Calu3 (cell line): Measurements from ENCODE around the gene NELFB. TPM values are rescaled to one million over a fixed set of nuclear protein-coding genes. Genes with fewer than 3 reads are reported as not detected.

Source experiments
- BruUV-seq: library from RNA; stranded (reverse); fragments of 400-500 nt; replicated peaks from 2 replicates; lab custom pipeline; 2021; lab: Mats Ljungman, UMichigan
- CTCF ChIA-PET: fragments of 300-600 bp; sonication (Branson Sonifier 250); formaldehyde crosslinking; loops from one replicate; lab custom pipeline; 2022; ENCODE audit warnings: antibody characterized with exemption; lab: Charles Lee
- DNase-seq: peaks from one replicate; pipeline ENCODE4 v3.0.0; 2022
- H3K27ac Mint-ChIP-seq: one replicate; pipeline ENCODE4 v1.8.0; 2022; ENCODE audit warnings: mixed read lengths; ENCODE audit not compliant: unreplicated experiment
- H3K27me3 Mint-ChIP-seq: one replicate; pipeline ENCODE4 v1.8.0; 2022; ENCODE audit warnings: mixed read lengths; ENCODE audit not compliant: unreplicated experiment
- H3K36me3 Mint-ChIP-seq: one replicate; pipeline ENCODE4 v1.8.0; 2022; ENCODE audit warnings: mild to moderate bottlenecking, moderate library complexity, mixed read lengths; ENCODE audit not compliant: insufficient read depth, unreplicated experiment
- H3K4me1 Mint-ChIP-seq: one replicate; pipeline ENCODE4 v1.8.0; 2022; ENCODE audit warnings: mild to moderate bottlenecking, low read depth, mixed read lengths; ENCODE audit not compliant: unreplicated experiment
- H3K4me3 Mint-ChIP-seq: one replicate; pipeline ENCODE4 v1.8.0; 2022; ENCODE audit warnings: mild to moderate bottlenecking, low read depth, moderate library complexity, mixed read lengths; ENCODE audit not compliant: unreplicated experiment
- H3K9me3 Mint-ChIP-seq: one replicate; pipeline ENCODE4 v1.8.0; 2022; ENCODE audit warnings: low read depth, mixed read lengths; ENCODE audit not compliant: unreplicated experiment
- CTCF ChIP-seq: fragments of 200-600 bp; IDR thresholded peaks from one replicate; pipeline ENCODE4 v1.8.0; 2022; ENCODE audit warnings: antibody characterized with exemption; ENCODE audit not compliant: unreplicated experiment
- intact Hi-C: fragments of 100-400 bp; cut with micrococcal nuclease; formaldehyde crosslinking; loops from one replicate; pipeline ENCODE4 v1.10.0; 2022; ENCODE audit not compliant: unreplicated experiment
- total RNA-seq: library from RNA; stranded (reverse); gene quantifications from 2 replicates; pipeline ENCODE4 v1.2.3, GENCODE V29; 2022

Gene NELFB
- total RNA-seq, 1 experiment from 2014 or later: 43.5 TPM

DNA sequence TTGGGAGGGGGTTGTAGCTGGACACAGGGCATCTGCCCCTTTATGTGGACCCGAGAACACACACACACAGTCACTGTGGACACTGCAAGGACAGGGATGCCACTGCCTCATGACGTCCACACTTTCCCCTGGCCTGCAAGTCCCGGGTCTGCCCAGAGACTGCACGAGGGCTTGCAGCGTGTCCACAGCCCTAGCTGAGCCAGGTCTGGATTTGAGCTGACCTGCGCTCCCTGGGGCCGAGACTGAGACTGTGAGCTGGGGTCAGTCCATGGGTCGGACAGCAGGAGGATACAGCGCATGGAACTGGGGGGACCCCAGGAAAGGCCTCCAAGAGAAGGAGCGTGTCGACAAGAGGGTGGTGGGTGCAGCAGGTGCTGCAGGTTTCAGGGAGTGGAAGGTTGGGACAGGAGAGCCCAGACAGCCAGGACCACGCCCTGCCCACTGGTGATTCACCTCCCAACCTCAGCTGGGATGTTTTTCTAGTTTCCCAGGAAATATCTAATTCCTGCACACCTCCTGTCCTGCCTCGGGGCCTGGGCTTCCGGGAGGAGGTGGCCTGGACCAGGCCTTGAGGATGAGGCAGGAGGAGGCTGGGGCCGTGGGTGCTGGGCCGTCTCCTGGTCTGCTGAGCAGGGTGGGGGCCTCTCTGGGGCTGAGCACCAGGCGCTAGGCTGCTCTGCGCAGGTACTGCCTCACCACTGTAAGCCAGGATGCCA lies 28.6 kb upstream of the NELFB start:
- no TSS peak for BruUV-seq
- CTCF ChIA-PET: interaction anchor here (0.5 to 2.4 kb wide), 6 partner anchors 10 to 99 kb away, joined by 4 to 11 read pairs (median 6); partner anchors contain the start of genes ANAPC2 and SSNA1
- no peaks in the 10 kb centered on the region for H3K9me3 Mint-ChIP-seq
- no peaks in the 10 kb centered on the region for H3K27me3 Mint-ChIP-seq
- intact Hi-C loops: loop anchor here (2.0 to 5.0 kb wide), 2 partner anchors 49 to 110 kb away; no protein-coding TSS in a partner anchor
- H3K36me3 Mint-ChIP-seq: peaks cover 30% of the 10 kb centered on the region
- TF ChIP-seq CTCF: no peak
- H3K4me1 Mint-ChIP-seq: peaks cover 19% of the 10 kb centered on the region
- H3K4me3 Mint-ChIP-seq: peak overlapping the region; percentile 72
- peak overlapping the region; percentile 95 for H3K27ac Mint-ChIP-seq
- peak; percentile 63 for DNase-seq

DNA sequence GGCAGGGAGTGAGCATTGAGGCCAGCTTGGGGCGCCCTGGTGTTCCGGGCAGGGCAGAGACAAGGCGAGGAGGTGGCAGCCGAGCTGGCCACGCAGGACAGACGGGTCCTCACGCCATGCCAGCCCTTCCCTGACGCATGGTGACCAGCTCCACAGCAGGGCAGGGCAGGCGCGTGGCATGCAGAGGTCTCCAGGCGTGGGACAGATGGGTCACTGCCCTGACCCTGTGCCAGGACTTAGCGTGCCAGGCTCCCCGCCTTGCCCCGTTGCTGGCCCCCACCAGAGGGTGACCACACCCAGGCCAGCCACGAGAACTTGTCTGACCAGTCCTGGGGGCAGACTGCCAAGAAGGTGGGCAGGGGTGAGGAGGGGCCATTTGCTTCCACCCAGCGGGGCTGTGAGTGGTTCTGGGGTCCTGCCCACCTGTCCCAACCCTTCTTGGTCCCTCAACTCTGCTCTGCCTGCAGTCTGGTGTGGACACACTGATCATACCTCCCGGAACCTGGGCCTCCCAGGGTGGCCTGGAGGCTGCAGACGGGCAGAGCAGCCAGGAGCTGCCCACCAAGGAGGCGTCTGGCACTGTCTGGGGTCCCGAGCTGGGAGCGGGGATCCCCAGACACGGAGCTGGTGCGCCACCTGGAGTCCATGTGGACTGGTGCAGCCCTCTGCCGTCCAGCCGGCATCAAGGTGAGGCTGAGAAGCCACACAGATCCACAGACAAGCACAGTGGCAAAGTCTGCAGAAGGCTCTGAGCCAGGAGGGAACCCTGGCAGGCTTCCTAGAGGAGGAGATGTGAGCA lies 27.9 kb upstream of the NELFB start, which contains the start of gene RNF224:
Gene RNF224 (plus strand): TSS at position 449 of the 799 bp plus-strand sequence. CDS start 834 bp downstream, outside the sequence.
- CTCF ChIA-PET: interaction anchor here (0.5 to 2.4 kb wide), 13 partner anchors 9 to 107 kb away, joined by 3 to 11 read pairs (median 4); partner anchors contain the start of genes ANAPC2 and SSNA1
- DNase-seq: peak; percentile 92
- Mint-ChIP-seq H3K27me3 (no peaks in the 10 kb centered on the region), H3K4me1 (peaks cover 19% of the 10 kb centered on the region), H3K9me3 (no peaks in the 10 kb centered on the region), H3K27ac (peak within 1 kb of the TSS; percentile 95), H3K36me3 (peaks cover 30% of the 10 kb centered on the region), H3K4me3 (peak within 1 kb of the TSS; percentile 72)
- intact Hi-C loops: loop anchor here (2.0 to 5.0 kb wide), 2 partner anchors 50 to 110 kb away; no protein-coding TSS in a partner anchor
- no TSS peak for BruUV-seq
- peak; percentile 77 for TF ChIP-seq CTCF

DNA sequence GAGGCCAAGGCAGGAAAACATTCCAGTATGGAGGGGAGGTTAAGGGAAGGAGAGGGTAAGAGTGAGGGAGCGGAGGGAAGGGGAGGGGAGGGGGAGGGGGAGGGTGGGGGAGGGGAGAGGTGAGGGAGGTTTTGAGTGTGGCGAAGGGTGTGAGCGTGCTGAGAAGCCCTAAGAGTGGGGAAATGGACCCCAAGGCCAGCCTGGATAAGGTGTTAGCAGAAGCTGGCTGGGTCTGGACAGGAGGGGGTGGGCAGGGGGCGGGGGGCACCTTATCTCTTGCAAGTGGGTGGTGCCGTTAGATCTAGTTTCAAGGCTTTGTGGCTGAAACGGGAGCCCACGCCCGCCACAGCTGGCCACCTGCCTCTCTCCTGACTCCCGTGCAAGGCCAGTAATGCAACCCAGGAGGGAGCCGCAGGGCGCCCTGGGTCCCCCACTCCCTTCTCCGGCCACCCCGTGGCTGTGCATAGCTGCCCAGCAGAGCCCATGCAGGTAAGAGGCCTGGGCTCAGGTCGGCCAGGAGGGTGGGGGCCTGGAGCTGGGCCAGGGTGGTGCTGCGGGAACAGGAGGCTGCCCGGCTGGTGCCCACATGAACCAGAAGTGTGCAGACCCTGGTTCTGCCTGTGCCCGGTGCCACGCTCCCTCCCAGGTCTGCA lies 27.1 kb upstream of the NELFB start:
- CTCF ChIA-PET: interaction anchor here (0.6 to 2.4 kb wide), 11 partner anchors 9 to 108 kb away, joined by 3 to 11 read pairs (median 4); partner anchors contain the start of genes ANAPC2 and SSNA1

More for the DNA sequence above, 27.1 kb upstream of the NELFB start:
- no peaks in the 10 kb centered on the region for H3K27me3 Mint-ChIP-seq
- peaks cover 19% of the 10 kb centered on the region for H3K4me1 Mint-ChIP-seq
- no peaks in the 10 kb centered on the region for H3K9me3 Mint-ChIP-seq
- BruUV-seq: no TSS peak
- TF ChIP-seq CTCF: no peak
- H3K36me3 Mint-ChIP-seq: peaks cover 27% of the 10 kb centered on the region
- H3K4me3 Mint-ChIP-seq: peak overlapping the region; percentile 72
- intact Hi-C loops: loop anchor here (2.0 to 5.0 kb wide), 2 partner anchors 51 to 111 kb away; no protein-coding TSS in a partner anchor
- DNase-seq: no peak
- peak overlapping the region; percentile 95 for H3K27ac Mint-ChIP-seq
